ENCODE results near the gene MRPL49. TPM values are rescaled to one million over a fixed set of nuclear protein-coding genes. Genes with fewer than 3 reads are reported as not detected.

Gene MRPL49
- total and polyA plus RNA-seq, 2 donors (not counting 1 experiment from before 2014, with no cell fraction given): 39.6 to 48.5 TPM

- intact Hi-C loops (cut with micrococcal nuclease): no loop called here
- H3K27me3 ChIP-seq (replicated peaks in 1 of 4; ENCODE audit: control extremely low read depth in 1 of 4, control insufficient read depth in 3 of 4, insufficient read depth in 4 of 4, low read length in 3 of 4): no peaks in the 10 kb centered on the region
- H3K9ac ChIP-seq (ENCODE audit: low read length): no peak overlapping the region
- peaks cover 25% of the 10 kb centered on the region for H4K20me1 ChIP-seq (ENCODE audit: control insufficient read depth, insufficient read depth, low read length, poor library complexity, severe bottlenecking)
- no peak overlapping the region for H2AFZ ChIP-seq (ENCODE audit: insufficient read depth, low read depth, low read length, poor library complexity, severe bottlenecking)
- ChIA-PET CTCF (interaction anchor here (0.7 to 10.2 kb wide), 2 partner anchors 10 to 87 kb away, joined by 3 to 96 read pairs; partner anchors contain the start of genes ARL2 and TM7SF2), POLR2A (no interaction called here)
- WGBS (ENCODE audit: insufficient coverage): no CpG with 5 or more reads among the region's 6 CpGs
- Mint-ChIP-seq H3K4me3 (no peak overlapping the region), H3K27ac (no peak overlapping the region), H3K4me1 (peaks cover 24% of the 10 kb centered on the region), H3K27me3 (no peaks in the 10 kb centered on the region), H3K9me3 (ENCODE audit: insufficient read depth) (no peaks in the 10 kb centered on the region)
- ATAC-seq (ENCODE audit: low read depth) (no peak), DNase-seq (no peak)
- no peak overlapping the region for H3K4me3 ChIP-seq (ENCODE audit: control extremely low read depth in 1 of 5, extremely low read depth in 1 of 5, insufficient read depth in 1 of 5, low read depth in 2 of 5, low read length in 4 of 5)
- peaks cover 7 to 12% of the 10 kb centered on the region in 2 donors for H3K4me1 ChIP-seq (ENCODE audit: control insufficient read depth in 2 of 2, insufficient read depth in 2 of 2, low read length in 2 of 2)
- no peak overlapping the region for H3K4me2 ChIP-seq (replicated peaks; ENCODE audit: low read depth, low read length, poor library complexity, severe bottlenecking)
- peaks cover 0 to 43% of the 10 kb centered on the region in 2 experiments for H3K36me3 ChIP-seq (replicated peaks in 1 of 2; ENCODE audit: control extremely low read depth in 1 of 2, control insufficient read depth in 1 of 2, extremely low read depth in 1 of 2, insufficient read depth in 2 of 2, low read length in 1 of 2)
- H3K27ac ChIP-seq (ENCODE audit: low read length in 2 of 2): no peak overlapping the region
- peaks cover 0 to 3% (median 0%) of the 10 kb centered on the region in 3 donors for H3K9me3 ChIP-seq (ENCODE audit: control extremely low read depth in 1 of 3, control insufficient read depth in 2 of 3, insufficient read depth in 1 of 3, low read length in 2 of 3)
- no peak for TF ChIP-seq EZH2 (IDR thresholded peaks at IDR 0.05; ENCODE audit: borderline replicate concordance, insufficient read depth, low read depth, low read length, poor library complexity, severe bottlenecking)
- TF ChIP-seq CTCF (IDR thresholded peaks at IDR 0.05): no peak
- peaks cover 62% of the 10 kb centered on the region for H3K79me2 ChIP-seq (ENCODE audit: control insufficient read depth, insufficient read depth, low read length)
Measured at GRCh38 chr11:65100674-65101350, 21.3 kb upstream of the MRPL49 start.

Measured in B cell (primary cell).